ENCODE measurements around the gene MAP4K4.

MAP4K4 gene

DNA sequence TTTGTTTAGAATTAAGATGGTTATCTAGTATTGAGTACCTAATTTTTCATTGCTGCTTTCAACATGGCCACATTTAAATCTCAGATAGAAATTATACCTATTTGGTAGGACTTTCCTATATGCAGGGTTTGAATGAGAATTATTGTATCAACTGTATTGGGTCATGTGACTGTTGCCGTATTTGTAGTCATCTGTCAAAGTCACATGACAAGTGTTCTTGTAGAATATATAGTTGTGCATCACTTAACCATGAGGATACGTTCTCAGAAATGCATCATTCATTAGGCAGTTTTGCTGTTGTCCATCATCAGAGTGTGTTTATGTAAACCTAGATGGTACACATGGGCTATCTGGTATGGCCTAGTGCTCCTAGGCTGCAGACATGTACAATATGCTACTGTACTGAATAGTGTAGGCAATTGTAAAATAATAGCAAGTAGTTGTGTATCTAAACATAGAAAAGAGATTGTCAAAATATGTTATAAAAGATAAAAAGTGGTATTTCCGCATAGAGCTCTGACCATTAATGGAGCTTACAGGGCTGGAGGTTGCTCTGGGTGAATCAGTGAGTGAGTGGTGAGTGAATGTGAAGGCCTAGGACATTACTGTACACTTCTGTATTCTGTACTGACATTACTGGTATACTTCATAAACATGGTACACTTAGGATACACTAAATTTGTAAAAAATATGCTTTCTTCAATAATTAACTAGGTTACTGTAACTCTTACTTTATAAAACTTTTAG is 123.7 kb downstream of the MAP4K4 start:
- peaks cover 40% of the 10 kb centered on the region for H3K4me1 ChIP-seq (ENCODE audit: control insufficient read depth, insufficient read depth, low read length)
- no peak overlapping the region for H3K4me3 ChIP-seq (ENCODE audit: low read depth, low read length)
- no peak overlapping the region for H3K9ac ChIP-seq (ENCODE audit: low read length)
- no peaks in the 10 kb centered on the region for H3K9me3 ChIP-seq (ENCODE audit: control insufficient read depth, insufficient read depth, low read depth, low read length)
- H3K36me3 ChIP-seq (ENCODE audit: control insufficient read depth, insufficient read depth, low read length), result peaks cover 10% of the 10 kb centered on the region
- H3K27ac ChIP-seq (ENCODE audit: low read depth, low read length), result no peak overlapping the region
- no peaks in the 10 kb centered on the region for H3K27me3 ChIP-seq (ENCODE audit: control insufficient read depth, insufficient read depth, low read length)

DNA sequence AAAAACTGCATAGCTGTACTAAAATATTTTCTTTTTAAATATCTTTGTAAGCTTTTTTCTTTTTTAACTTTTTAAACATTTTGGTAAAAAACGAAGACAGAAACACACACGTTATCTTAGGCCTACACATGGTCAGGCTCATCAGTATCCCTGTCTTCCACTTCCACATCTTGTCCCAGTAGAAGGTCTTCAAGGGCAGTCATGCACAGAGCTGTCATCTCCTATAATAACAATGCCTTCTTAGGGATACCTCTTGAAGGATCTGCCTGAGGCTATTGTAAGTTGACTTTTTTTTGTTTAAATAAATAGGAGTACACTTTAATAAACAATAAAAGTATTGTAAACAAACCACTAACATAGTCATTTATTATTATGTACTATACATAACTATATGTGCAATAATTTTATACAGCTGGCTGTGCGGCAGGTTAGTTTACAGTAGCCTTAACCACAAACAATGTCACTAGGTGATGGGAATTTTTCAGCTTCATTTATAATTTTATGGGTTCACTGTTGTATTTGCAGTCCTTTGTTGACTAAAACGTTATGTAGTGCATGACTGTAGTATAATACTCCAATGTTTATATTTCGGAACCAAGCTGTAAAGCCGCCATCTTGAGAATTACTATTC is 124.4 kb downstream of the MAP4K4 start:
- H3K4me1 ChIP-seq (ENCODE audit: control insufficient read depth, insufficient read depth, low read length), result peaks cover 38% of the 10 kb centered on the region
- no peaks in the 10 kb centered on the region for H3K9me3 ChIP-seq (ENCODE audit: control insufficient read depth, insufficient read depth, low read depth, low read length)
- no peaks in the 10 kb centered on the region for H3K27me3 ChIP-seq (ENCODE audit: control insufficient read depth, insufficient read depth, low read length)
- peaks cover 16% of the 10 kb centered on the region for H3K36me3 ChIP-seq (ENCODE audit: control insufficient read depth, insufficient read depth, low read length)
- H3K27ac ChIP-seq (ENCODE audit: low read depth, low read length), result no peak overlapping the region
- no peak overlapping the region for H3K9ac ChIP-seq (ENCODE audit: low read length)
- no peak overlapping the region for H3K4me3 ChIP-seq (ENCODE audit: low read depth, low read length)

DNA sequence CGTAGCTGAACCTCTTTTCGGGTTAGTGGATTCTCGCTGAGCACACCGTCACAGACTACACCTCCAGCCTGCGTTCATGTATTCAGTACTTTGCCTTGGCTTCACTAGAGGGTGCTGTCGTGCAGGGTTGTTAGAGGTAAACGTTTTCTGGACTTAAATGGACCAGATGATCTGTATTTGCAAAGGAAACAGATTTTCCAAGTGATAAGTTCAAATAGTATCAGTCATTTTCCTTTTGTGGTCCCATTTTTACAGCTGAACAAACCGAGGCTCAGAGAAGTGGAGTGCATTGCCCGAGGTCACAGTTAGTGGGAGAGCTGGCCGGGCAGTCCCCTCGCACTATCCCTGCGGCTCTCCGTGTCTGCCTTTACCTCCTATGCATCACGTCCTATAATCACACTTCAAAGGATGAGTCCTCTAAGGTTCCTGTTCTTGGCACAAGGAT is 125.9 kb downstream of the MAP4K4 start:
- Histone ChIP-seq H3K9ac (ENCODE audit: low read length) (no peak overlapping the region), H3K4me3 (ENCODE audit: low read depth, low read length) (no peak overlapping the region), H3K36me3 (ENCODE audit: control insufficient read depth, insufficient read depth, low read length) (peaks cover 29% of the 10 kb centered on the region), H3K4me1 (ENCODE audit: control insufficient read depth, insufficient read depth, low read length) (peaks cover 29% of the 10 kb centered on the region), H3K27me3 (ENCODE audit: control insufficient read depth, insufficient read depth, low read length) (no peaks in the 10 kb centered on the region), H3K9me3 (ENCODE audit: control insufficient read depth, insufficient read depth, low read depth, low read length) (no peaks in the 10 kb centered on the region), H3K27ac (ENCODE audit: low read depth, low read length) (no peak overlapping the region)

DNA sequence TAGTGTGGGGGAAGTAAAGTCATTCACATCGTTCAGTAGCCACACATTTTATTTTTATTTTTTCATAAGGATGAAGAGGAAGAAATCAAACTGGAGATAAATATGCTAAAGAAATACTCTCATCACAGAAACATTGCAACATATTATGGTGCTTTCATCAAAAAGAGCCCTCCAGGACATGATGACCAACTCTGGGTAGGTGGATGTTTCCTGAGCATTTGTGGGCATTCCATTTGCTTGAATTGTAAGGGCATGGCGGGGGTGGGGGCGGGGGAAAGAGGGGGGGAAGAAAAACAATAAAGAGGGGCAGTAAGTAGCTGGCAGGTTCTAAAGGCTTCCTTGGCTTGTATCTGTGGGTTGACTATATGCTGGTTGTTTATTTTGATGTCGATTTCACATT is 126.4 kb downstream of the MAP4K4 start:
- Histone ChIP-seq H3K27ac (ENCODE audit: low read depth, low read length) (no peak overlapping the region), H3K27me3 (ENCODE audit: control insufficient read depth, insufficient read depth, low read length) (no peaks in the 10 kb centered on the region), H3K4me1 (ENCODE audit: control insufficient read depth, insufficient read depth, low read length) (peaks cover 24% of the 10 kb centered on the region), H3K9me3 (ENCODE audit: control insufficient read depth, insufficient read depth, low read depth, low read length) (no peaks in the 10 kb centered on the region), H3K9ac (ENCODE audit: low read length) (no peak overlapping the region), H3K36me3 (ENCODE audit: control insufficient read depth, insufficient read depth, low read length) (peaks cover 33% of the 10 kb centered on the region), H3K4me3 (ENCODE audit: low read depth, low read length) (no peak overlapping the region)

DNA sequence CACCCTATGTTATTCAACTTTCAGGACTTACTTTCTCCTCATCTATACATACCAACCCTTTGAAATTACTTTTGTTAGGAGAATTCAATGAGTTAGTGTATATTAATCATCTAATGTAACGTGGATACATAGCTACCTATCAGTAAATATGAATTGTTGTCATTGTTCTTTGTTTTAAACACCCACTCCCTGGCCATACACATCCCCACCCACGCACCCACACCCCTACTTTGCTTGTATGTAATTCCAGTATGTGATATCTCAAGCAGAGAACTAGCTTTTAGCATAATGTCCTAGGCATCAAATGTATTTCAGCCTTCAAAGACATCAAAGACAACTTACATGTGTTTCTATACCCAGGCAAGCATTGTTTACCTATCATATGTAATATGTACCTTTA is 129.2 kb downstream of the MAP4K4 start:
- peaks cover 15% of the 10 kb centered on the region for H3K4me1 ChIP-seq (ENCODE audit: control insufficient read depth, insufficient read depth, low read length)
- no peak overlapping the region for H3K9ac ChIP-seq (ENCODE audit: low read length)
- H3K9me3 ChIP-seq (ENCODE audit: control insufficient read depth, insufficient read depth, low read depth, low read length), result no peaks in the 10 kb centered on the region
- H3K27ac ChIP-seq (ENCODE audit: low read depth, low read length), result no peak overlapping the region
- H3K4me3 ChIP-seq (ENCODE audit: low read depth, low read length), result no peak overlapping the region
- peaks cover 58% of the 10 kb centered on the region for H3K36me3 ChIP-seq (ENCODE audit: control insufficient read depth, insufficient read depth, low read length)
- no peaks in the 10 kb centered on the region for H3K27me3 ChIP-seq (ENCODE audit: control insufficient read depth, insufficient read depth, low read length)

DNA sequence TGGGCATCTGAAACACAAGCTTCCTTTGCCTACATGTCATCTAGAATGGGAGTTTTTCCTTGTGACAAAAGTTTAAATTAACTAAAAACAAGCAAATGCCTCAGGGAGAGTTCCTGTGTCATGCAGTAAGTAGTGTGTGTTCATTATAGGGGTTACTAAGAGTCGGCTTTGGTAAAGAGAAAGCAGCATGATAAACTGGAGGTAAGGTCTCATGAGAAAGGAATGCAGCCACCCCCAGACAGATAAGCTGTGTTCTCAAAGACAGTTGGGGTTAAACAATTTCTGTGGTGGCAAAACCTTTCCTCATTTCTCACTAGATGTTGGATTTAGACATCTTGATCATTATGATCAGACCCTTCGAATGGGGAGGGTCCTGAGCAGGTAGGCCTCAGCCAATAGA is 129.7 kb downstream of the MAP4K4 start:
- peaks cover 60% of the 10 kb centered on the region for H3K36me3 ChIP-seq (ENCODE audit: control insufficient read depth, insufficient read depth, low read length)
- H3K27ac ChIP-seq (ENCODE audit: low read depth, low read length), result no peak overlapping the region

DNA sequence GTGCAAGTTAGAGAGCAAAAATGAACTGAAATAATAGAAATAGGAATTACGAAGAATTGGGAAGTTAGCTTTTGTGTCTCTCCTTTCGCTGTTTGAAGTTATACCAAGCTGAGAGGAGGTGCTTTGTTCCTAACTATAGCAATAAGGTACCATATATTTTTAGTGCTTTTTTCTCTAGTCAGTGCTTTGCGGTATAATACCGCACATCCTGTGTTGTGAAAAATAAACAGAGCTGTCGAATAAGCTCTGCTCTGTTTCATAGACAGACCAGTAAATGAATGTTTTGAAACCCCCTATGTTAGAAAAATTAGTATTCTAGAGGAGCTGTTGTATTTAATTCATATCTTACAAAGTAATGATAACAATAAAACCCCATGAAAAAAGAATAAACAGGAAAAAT is 130.8 kb downstream of the MAP4K4 start:
- Histone ChIP-seq H3K27me3 (ENCODE audit: control insufficient read depth, insufficient read depth, low read length) (no peaks in the 10 kb centered on the region), H3K9me3 (ENCODE audit: control insufficient read depth, insufficient read depth, low read depth, low read length) (no peaks in the 10 kb centered on the region), H3K36me3 (ENCODE audit: control insufficient read depth, insufficient read depth, low read length) (peaks cover 66% of the 10 kb centered on the region), H3K4me1 (ENCODE audit: control insufficient read depth, insufficient read depth, low read length) (peaks cover 10% of the 10 kb centered on the region), H3K4me3 (ENCODE audit: low read depth, low read length) (no peak overlapping the region), H3K27ac (ENCODE audit: low read depth, low read length) (no peak overlapping the region), H3K9ac (ENCODE audit: low read length) (no peak overlapping the region)

More for the DNA sequence above, 129.7 kb downstream of the MAP4K4 start:
- Histone ChIP-seq H3K9ac (ENCODE audit: low read length) (no peak overlapping the region), H3K27me3 (ENCODE audit: control insufficient read depth, insufficient read depth, low read length) (no peaks in the 10 kb centered on the region), H3K4me3 (ENCODE audit: low read depth, low read length) (no peak overlapping the region), H3K4me1 (ENCODE audit: control insufficient read depth, insufficient read depth, low read length) (peaks cover 15% of the 10 kb centered on the region), H3K9me3 (ENCODE audit: control insufficient read depth, insufficient read depth, low read depth, low read length) (no peaks in the 10 kb centered on the region)

DNA sequence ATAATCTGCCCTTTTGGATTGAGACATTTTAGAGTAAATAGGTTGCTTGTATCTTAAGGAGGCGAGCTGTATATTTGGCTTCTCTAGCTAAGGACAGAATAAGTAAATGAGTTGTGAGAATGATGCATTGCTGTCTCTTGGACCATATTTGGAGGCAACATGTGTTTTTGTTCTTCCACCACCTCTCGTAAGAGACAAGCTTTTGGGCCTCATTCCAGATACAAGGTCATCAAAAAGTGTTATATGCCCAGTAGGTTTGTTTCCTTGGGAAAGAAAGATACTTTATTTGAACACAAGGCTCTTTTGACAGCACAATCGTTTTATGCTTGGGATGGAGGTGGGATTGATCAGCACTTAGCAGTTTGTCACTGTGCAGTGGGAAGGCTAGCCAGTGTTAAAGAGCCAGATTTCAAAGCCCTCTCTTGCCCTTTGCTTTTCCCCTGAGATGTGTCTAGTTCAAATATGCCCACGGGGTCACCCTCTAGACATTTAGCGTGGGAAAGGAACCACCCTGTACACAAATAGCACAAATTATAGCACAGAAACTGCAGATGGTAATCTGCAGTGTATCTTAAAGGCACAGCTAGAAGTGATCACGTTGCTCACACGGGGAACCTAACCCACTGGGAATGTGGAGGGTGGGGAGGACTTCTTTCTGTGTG is 131.3 kb downstream of the MAP4K4 start:
- Histone ChIP-seq H3K36me3 (ENCODE audit: control insufficient read depth, insufficient read depth, low read length) (peaks cover 66% of the 10 kb centered on the region), H3K4me3 (ENCODE audit: low read depth, low read length) (no peak overlapping the region), H3K4me1 (ENCODE audit: control insufficient read depth, insufficient read depth, low read length) (peaks cover 6% of the 10 kb centered on the region), H3K9me3 (ENCODE audit: control insufficient read depth, insufficient read depth, low read depth, low read length) (no peaks in the 10 kb centered on the region), H3K27ac (ENCODE audit: low read depth, low read length) (no peak overlapping the region), H3K27me3 (ENCODE audit: control insufficient read depth, insufficient read depth, low read length) (no peaks in the 10 kb centered on the region), H3K9ac (ENCODE audit: low read length) (no peak overlapping the region)

DNA sequence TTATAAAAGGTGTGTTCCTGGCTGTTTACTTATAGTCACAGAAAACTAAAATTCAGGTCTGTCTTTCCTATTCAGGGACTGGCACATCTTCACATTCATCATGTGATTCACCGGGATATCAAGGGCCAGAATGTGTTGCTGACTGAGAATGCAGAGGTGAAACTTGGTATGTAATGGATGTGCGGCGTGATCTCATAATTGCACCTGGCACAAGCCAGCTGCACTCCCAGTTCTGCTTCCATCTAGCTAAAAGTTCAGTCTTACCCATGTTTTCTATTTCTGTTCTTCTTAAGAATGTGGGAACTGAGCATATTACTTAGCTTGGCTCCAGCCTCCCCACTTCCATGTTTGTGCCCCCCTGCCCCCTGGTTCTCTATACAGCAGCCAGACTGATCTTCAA is 131.9 kb downstream of the MAP4K4 start:
- Histone ChIP-seq H3K4me3 (ENCODE audit: low read depth, low read length) (no peak overlapping the region), H3K27ac (ENCODE audit: low read depth, low read length) (no peak overlapping the region), H3K9ac (ENCODE audit: low read length) (no peak overlapping the region), H3K27me3 (ENCODE audit: control insufficient read depth, insufficient read depth, low read length) (no peaks in the 10 kb centered on the region), H3K4me1 (ENCODE audit: control insufficient read depth, insufficient read depth, low read length) (peaks cover 5% of the 10 kb centered on the region; the same call in 1 of the 2 replicates), H3K9me3 (ENCODE audit: control insufficient read depth, insufficient read depth, low read depth, low read length) (no peaks in the 10 kb centered on the region), H3K36me3 (ENCODE audit: control insufficient read depth, insufficient read depth, low read length) (peaks cover 69% of the 10 kb centered on the region)

DNA sequence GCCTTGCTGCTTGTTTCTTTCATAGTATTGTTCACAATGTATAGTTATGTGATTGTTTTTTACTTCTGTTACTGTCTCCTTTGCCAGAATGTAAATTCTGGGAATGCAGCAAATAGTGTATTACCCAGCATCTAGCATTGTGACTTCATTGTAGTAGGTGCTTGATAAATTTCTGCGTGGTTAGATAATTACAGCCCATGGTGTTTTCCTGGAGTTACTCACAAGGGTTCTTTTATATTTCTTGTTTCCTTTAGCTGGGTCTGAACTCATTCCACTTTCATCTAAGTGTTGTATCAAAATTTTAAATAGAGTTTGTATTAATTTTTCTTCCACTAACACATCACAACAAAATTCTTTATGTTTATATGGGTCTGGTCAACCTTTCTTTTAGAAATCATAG is 132.6 kb downstream of the MAP4K4 start:
- H3K27ac ChIP-seq (ENCODE audit: low read depth, low read length), result no peak overlapping the region
- no peak overlapping the region for H3K9ac ChIP-seq (ENCODE audit: low read length)
- H3K4me3 ChIP-seq (ENCODE audit: low read depth, low read length), result no peak overlapping the region
- no peaks in the 10 kb centered on the region for H3K9me3 ChIP-seq (ENCODE audit: control insufficient read depth, insufficient read depth, low read depth, low read length)
- H3K27me3 ChIP-seq (ENCODE audit: control insufficient read depth, insufficient read depth, low read length), result no peaks in the 10 kb centered on the region
- peaks cover 74% of the 10 kb centered on the region for H3K36me3 ChIP-seq (ENCODE audit: control insufficient read depth, insufficient read depth, low read length)
- H3K4me1 ChIP-seq (ENCODE audit: control insufficient read depth, insufficient read depth, low read length), result peaks cover 5% of the 10 kb centered on the region; the same call in 1 of the 2 replicates

DNA sequence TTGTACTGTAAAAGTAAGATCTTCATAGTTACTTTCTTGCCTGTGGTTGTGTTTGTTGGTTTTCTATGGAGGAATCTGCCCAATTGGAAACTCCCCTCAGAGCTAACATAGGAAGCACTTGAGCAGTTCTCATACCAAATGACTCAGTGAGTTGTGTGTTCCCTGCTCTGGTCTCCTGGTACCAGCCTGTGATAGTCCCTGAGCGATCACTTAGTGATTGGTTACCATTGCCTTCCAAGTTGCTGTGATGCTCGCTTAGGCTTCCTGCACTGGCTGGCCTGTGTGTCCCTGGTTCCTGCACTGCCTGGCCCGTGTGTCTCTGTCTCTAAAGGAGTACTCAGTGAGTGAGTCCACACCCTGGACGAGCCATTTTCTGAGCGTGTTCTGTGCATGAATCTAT is 133.0 kb downstream of the MAP4K4 start:
- Histone ChIP-seq H3K4me1 (ENCODE audit: control insufficient read depth, insufficient read depth, low read length) (peaks cover 5% of the 10 kb centered on the region; the same call in 1 of the 2 replicates), H3K4me3 (ENCODE audit: low read depth, low read length) (no peak overlapping the region), H3K27me3 (ENCODE audit: control insufficient read depth, insufficient read depth, low read length) (no peaks in the 10 kb centered on the region), H3K27ac (ENCODE audit: low read depth, low read length) (no peak overlapping the region), H3K36me3 (ENCODE audit: control insufficient read depth, insufficient read depth, low read length) (peaks cover 74% of the 10 kb centered on the region), H3K9me3 (ENCODE audit: control insufficient read depth, insufficient read depth, low read depth, low read length) (no peaks in the 10 kb centered on the region), H3K9ac (ENCODE audit: low read length) (no peak overlapping the region)

Measured in HUES6 (cell line).